Activated CD4-positive, CD25-positive, alpha-beta regulatory T cell treated with anti-CD3 and anti-CD28 coated beads, Interleukin-2, amount 50 U/mL, for 72 hours (primary cell): ENCODE results near the gene DOCK3.

Source experiments
- DNase-seq: peaks from one replicate; pipeline ENCODE4 v3.0.0; 2021

The DOCK3 gene, protein sequence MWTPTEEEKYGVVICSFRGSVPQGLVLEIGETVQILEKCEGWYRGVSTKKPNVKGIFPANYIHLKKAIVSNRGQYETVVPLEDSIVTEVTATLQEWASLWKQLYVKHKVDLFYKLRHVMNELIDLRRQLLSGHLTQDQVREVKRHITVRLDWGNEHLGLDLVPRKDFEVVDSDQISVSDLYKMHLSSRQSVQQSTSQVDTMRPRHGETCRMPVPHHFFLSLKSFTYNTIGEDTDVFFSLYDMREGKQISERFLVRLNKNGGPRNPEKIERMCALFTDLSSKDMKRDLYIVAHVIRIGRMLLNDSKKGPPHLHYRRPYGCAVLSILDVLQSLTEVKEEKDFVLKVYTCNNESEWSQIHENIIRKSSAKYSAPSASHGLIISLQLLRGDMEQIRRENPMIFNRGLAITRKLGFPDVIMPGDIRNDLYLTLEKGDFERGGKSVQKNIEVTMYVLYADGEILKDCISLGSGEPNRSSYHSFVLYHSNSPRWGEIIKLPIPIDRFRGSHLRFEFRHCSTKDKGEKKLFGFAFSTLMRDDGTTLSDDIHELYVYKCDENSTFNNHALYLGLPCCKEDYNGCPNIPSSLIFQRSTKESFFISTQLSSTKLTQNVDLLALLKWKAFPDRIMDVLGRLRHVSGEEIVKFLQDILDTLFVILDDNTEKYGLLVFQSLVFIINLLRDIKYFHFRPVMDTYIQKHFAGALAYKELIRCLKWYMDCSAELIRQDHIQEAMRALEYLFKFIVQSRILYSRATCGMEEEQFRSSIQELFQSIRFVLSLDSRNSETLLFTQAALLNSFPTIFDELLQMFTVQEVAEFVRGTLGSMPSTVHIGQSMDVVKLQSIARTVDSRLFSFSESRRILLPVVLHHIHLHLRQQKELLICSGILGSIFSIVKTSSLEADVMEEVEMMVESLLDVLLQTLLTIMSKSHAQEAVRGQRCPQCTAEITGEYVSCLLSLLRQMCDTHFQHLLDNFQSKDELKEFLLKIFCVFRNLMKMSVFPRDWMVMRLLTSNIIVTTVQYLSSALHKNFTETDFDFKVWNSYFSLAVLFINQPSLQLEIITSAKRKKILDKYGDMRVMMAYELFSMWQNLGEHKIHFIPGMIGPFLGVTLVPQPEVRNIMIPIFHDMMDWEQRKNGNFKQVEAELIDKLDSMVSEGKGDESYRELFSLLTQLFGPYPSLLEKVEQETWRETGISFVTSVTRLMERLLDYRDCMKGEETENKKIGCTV (N-terminal part only)

DNA sequence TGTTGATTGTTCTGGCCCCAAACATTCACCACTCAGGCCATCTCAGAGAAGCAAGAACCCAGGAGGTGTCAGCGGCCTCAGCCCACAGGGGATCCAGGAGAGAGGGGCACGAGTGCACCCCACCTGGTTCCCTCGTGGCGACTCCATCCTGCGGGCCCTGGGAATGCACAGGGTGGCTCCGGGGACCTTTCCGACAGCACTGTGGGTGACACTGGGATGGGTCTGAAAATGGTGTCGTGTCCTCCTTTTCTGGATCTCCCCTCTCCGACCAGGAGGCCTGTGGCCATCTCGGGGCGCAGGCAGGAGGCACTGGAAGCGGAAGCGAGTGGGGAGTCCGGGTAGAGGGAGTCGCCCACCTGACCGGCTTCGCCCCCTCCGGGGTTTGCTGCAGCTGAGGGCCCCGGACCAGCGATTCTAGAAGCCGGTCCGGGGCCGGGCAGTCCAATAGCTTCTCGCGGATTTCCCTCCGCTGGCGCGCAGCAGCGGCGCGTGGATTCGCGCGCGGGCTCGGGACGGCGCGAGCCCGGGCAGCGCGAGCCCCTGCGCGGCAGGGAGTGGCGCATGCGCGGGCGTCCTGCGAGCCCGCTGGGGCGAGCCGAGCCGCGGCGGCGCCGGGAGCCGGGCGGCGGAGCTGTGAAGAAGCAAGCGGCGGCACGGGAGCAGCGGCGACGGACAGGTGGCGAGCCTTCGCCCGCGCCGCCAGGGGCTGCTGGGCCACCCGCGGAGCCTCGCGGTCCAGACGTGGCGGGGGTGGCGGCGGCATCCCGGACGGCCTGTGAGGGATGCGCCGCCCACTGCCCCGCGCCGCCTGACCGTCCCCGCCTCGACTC lies at the start of gene DOCK3:
TSS of gene DOCK3 (plus strand) at position 579 of the 830 bp plus-strand sequence. CDS start 337 bp downstream, outside the sequence.
- peak; percentile 67 for DNase-seq

DNA sequence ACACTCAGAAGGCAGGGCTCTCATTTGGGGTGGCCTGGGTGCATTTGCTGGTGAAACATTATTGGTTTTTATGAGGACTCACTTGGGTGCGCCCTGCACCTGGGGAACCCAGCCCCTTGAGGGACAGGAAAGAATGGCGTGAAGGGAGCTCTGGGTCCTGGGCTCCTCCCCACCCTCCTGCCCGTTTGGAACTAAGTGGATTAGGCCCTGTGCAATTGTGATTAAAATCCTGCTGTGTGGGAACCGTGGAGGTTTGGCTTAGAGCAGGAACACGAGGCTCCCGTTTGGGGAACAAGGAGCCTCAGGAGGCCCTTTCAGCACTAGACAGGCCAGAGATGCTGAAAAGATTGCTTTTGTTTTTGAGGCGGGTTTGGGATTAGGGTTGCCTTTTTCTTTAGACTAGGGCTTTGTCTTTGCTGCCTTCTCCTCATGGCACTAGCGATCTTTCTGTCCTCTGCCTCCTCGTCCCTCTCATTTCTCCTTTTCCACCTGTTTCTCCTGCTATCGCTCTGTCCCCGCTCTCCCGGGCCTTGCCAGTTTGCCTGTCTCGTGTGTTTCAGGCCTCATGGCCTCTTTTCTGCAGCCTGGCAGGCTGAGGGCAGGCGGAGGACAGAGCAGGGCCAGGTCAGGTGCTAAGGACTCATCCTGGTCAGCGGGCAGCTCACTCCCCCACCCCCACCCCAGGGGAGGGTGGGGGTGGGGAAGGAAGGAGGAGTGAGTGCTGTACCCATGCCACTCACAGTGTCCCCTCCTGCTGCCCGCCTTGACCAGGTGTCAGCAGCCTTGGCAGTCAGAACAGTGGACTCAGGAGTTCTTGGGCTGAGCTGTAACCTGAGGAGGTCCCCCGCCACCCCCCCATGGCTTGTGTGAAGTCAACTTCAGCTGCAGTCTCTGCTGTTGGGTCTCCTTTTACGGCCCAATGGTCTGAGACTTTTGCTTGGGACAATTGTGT lies 49.2 kb upstream of the DOCK3 start:
- no peak for DNase-seq

DNA sequence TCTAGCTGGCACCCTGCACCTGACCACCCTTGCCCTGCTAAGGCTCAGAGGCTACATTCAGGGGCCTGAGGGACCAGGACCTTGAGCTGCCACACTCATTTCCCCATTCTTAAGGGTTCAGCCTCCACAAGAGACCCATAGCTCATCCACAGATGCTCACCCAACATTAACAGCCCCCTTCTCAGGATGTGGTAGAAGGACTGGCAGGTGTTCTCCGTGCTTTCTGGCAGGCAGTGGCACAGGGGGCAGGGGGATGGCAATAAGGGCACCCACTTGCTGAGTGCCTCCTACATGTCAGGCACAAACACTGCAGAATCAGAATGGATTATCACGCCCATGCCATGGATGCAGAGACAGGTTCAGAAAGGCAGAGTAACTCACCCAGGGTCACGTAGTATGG lies 48.3 kb upstream of the DOCK3 start:
- no peak for DNase-seq

DNA sequence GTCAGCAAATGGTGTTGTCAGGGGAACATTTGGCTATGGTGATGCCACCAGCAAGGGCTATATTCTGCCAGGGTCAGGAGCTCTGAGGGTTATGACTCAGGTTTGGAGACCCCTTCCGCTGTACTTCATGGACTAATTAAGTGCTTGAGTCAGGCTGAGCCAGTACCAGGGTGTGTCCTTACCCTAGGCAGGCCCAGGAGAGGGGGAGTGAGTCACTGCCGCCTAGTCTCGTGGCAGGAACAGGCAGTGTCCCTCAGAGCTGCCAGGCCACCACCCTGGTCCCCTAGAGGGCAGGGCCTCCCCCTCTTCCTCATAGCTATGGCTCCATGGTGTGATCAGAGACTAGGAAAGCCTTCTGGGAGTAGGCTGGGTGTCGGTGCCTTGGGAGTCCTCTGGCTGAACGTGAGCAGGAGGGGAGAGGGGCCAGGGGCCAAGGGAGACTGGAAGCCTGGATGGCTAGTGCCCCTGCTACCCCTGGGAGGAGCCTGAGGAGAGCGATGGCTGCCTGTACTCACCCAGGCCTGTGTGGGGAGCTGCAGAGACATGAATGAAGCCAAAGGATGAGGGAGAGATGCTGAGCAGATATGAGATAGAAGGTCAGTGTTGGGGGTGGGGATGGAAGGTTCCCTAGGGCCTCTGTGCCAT lies 47.2 kb upstream of the DOCK3 start:
- DNase-seq = no peak

DNA sequence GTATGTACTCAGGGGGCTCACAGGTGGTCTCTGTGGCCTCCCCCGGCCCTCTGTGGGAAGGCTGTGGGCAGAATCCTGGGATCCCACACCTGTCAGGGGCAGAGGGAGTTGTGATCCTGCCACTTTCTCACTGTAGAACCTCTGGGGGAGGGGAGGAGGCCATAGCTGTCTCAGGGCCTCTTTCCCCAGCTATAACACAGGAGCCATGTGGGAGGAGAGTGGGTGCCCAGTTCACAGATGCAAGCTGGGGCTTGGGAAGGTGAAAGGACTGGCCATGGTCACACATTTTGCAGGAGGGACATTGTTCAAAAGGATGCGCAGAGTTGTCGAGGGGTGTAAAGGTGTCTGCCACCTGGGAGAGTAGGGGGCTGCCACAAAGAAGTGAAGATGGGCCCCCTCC lies 46.1 kb upstream of the DOCK3 start:
- no peak for DNase-seq

DNA sequence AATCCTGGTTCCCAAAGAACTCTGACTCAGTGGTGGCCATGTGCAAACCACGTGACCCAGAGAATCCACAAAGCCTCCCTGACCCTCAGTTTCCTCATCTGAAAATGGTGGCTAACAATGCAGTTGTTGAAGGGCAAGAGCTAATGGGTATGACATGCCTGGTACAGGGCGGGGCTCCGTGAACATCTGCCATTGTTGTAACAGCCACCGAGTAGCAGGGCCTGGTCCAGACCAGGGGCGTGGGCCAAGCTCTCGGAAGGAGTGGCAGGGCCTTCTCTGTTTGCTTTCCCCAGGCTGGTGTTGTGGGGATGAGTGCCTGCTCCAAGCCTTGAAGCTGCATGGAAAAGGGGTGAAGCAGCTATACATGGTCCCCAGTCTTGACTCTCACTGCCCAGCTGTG lies 44.3 kb upstream of the DOCK3 start:
- DNase-seq = no peak

DNA sequence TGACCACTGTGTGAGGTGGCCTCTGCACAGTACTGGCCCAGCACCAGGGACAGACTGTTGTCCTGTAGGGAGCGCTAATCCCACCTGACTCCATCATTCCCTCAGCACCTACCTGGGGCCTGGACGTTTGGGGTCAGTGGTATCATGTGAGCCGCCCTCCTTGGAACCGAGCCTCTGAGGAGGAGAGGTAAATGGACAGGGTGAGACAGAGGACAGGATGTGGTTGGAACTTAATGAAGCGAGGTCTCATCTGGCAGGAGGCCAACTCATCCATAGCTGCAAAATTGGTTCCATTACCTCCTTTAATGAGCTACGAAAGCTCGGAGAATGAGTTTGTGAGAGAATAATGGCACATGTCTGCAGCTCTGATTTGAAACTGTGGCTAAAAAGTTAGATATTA lies 43.9 kb upstream of the DOCK3 start:
- DNase-seq = no peak

DNA sequence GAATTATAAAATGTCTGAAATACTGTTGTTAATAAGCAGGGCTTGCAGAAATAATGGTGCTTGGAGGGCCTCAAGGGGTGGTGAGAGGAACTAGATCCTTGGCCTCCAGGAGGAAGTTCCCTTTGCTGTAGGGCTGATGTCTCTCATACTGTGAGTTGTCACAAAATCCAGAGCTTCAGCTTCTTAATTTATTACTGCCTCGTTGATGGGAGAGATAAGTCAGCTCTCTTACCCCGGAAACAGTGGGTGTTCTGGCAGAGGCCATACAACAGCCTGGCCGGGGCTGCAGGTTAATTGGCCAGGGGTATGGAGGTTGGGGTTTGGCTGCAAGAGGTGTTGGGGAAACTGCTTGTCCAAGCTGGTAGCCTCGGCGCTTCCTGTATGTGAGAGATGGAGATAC lies 42.3 kb upstream of the DOCK3 start:
- DNase-seq = no peak

DNA sequence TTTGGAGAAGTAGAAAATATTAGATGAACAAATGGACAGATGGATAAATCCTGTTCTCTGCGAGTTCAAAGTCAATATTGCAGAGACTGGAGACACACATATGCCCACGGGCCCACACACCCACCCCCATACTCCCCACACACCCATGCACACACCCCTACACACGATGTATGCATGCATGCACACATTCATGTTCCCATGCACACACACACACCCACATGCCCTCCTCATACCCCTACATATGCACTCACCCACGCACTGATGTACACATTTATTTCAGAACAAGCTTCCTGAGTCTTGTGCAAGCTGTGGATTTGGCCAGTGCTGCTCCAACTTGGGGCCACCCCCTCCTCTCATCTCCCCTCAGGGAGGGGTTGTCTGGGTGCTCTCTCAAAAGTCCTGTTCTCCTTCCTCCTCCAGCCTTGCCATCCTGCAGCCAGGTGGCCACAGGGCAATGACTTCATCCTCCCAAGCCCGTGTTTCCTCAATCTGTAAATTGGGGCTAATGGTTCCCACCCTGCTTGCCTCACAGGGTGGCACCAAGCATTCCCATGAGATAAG lies 41.4 kb upstream of the DOCK3 start:
- DNase-seq = no peak

DNA sequence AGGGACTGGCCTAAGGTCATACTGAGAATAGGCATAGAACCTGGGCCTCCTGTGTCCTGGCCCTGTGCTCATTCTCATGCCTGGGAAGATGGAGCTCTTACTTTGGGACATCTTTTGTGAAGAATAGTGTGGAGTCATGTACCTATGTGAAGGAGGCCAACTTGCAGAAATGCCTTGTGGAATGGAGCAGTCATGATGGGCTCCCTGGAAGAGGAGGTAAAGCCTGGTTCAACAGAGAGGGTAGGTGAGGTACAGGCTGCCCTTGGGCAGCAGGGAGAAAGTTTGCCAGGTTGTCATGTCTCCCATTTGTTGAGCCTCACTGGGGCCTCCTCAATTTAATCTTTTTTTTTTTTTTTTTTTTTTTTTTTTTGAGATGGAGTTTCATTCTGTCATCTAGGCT lies 39.7 kb upstream of the DOCK3 start:
- no peak for DNase-seq

DNA sequence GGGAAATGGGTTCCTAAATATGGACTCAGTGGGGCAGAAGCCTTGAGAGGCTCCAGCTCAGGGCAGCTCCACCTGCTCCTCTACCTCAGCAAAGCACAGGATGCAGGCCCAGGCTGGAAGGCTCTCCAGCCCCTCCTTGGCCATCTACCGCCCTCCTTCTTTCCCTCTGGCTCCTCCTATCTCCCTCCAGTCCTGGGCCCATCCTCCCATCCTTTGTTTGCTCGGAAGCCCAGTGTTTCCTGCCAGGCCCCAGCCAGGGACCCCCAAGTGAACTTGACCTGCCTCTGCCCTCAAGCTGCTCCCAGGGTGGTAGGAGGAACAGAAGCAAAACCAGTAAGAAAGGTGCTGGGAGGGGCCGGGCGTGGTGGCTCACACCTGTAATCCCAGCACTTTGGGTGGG lies 37.7 kb upstream of the DOCK3 start:
- DNase-seq = no peak

DNA sequence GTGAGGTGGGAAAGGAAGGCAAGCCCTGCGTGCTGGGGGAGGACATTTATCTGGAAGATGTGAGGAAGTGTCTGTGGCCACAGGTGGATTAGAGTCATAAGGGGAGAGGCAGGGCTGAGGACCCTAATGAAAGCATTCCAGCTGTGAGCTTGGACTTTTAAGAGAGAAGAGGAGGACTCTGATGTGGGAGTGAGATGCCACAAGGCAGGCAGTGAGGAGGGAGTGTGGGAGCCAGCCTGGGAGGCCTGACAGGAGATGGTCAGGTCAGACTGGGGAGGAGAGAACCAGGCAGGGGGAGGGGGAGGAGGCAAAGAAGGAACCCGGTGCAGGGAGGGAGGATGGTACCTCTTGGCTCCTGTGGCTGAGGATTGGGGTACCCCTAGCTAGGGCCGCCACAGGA lies 36.8 kb upstream of the DOCK3 start:
- DNase-seq = no peak

DNA sequence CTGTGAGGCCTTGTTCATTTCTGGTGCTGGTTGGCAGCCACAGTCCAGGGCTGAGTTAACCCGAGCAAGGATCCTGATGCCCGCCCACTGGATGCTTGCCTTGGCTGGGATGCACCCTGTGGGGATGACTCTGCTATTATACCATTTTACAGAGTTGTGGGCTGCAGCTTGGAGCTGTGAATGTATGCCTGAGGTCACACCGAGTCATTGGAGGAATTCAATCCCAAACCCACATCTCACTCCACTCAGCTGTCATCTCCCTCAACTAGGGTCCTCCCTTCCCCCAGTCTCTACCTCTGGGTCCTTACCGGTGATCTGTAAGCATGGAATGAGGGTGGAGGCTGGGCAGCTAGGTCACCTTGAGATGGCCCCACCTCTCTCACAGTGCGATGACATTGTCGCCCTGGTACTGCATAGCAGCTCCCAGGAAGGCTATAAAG lies 35.7 kb upstream of the DOCK3 start:
- no peak for DNase-seq

DNA sequence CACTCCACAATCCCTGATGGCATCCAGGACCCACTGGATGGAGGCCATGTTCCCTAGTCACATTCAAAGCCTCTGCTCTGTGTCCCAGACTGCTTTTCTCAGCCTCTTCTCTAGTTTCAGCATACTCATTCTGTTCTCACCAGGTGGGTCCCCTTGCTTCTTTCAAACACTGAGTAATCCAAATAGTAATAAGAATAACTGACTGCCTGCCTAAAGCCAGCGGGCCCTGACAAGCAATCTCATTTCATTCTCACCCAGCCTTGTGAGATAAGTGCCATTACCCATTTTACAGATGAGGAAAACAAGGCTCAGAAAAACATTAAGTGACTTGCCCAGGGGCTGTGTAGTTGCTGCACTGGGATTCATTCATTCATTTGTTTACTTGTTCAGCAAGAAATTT lies 32.3 kb upstream of the DOCK3 start:
- DNase-seq = no peak

DNA sequence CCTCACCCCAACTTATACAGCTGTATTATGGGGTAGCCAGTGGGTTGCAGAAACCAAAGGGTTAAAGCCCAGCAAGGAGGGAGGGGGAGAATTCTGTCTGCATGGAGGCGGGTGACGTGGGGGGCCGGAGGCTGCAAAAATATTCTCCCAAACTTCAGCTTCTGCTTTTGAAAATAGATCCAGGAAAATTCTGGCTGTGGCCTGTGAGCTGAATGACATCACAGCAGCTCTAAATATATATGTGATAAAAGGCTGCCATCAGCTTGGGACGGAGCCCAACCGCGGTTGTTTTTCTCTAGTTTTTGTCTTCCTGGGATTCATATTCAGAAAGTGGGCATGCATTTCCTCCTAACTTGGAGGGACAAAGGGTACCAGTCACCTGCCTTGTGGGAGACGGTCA lies 30.2 kb upstream of the DOCK3 start:
- DNase-seq = no peak

DNA sequence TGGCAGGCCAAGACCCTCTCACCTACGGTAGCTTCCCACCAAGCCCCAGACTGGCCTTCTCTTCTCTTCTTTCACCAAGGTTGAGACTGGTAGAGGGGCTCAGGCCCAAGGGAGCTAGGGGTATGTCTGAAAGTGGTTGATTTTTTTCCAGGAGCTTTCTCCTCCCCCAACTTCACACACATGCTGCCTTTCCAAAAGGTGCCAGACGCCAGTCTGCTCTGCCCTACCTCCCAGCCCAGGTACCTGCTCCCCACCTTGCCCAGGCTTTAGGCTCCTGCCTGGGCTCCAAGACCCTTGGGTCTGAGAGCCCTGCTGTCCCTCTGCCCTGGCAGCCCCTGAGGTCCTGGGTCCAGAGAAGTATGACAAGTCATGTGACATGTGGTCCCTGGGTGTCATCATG lies 29.3 kb upstream of the DOCK3 start:
- DNase-seq = no peak

DNA sequence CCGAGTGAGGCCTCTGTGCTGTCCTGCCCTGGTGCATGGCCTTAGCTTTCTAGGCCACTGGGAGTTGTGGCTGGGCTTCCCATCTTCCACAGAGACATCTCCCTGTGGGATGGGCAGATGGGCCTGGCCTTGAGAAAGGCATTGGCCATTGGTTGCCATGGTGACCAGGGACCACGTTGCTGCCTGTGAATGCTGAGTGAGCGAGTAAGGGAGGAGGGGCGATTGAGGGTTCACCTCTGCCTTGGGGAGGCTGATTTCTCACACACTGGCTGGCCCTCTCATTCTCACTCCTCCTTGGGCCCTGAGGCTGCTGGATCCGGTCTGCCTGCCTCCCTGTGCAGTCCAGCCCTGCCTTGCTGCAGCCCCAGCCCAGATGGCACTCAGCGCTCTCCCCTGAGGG lies 26.4 kb upstream of the DOCK3 start:
- no peak for DNase-seq

DNA sequence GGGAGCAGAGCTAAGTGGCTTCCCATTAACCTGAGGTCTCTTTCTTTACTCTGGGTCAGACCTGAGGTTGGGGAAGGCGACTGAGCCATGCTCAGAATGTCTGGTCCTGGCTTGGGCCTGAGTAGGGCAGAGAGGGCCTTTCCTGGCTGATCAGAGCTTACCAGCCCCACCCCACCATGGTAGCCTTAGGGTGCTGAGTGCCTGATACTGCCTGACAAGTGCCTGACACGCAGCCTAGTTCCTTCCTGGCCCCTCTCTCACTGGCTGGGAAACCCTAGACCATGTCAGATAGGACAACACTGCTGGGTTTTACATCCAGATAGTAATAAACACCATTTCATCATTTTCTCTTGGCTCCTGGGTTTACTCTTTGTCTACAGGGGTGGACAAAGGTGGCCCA lies 25.8 kb upstream of the DOCK3 start:
- DNase-seq = no peak

DNA sequence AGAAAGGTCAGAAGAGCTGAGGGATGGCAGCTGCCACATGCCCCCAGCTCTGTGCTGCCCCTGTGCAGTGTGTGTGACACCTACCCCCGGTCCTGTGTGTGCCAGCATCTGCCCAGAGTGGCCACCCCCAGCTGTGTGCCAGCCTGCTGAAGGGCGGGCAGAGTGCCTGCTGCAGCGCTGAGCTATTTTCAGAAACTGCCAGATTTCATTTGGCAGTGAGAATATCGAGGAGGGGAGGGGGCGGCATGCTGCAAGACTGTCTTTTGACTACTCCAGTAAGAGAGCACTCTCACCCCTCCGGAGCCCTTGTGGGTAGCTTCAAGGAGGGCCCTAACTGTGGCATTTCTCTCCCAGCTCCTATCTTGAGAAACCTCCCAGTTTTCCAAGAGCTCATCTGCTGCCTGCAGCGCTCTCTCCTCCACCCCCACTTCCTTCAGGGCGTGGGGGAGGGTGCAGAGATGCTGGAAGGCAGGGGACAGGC lies 25.2 kb upstream of the DOCK3 start:
- DNase-seq = no peak

DNA sequence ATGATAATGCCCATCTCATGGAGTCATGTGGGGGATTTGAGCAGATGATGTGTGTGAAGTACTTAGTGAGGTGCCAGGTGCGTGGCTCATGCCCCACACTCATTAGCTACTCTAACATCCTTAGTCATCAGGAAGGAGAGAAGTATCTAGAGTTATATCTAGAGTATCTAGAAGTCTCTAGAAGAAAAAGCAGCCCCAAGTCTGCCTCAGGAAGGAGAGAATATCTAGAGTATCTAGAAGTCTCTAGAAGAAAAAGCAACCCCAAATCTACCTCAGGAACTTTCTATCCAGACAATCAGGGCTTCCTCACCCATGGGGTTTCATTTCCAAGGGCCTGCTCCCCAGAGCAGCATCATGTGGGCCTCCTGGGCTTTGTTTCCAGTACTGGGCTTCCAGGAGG lies 24.7 kb upstream of the DOCK3 start:
- no peak for DNase-seq
